GM18873 (cell line): Measurements from ENCODE around the gene OOSP4B.
"Not testable (repeated sequence)": the region's sequence is repeated elsewhere in the genome, so short reads cannot be mapped to it uniquely, and the experiment has no call there.

Experiments used
- ATAC-seq: cut with Tn5 transposase; IDR thresholded peaks from one replicate; pipeline ENCODE4 v1.9.1; 2021; ENCODE audit warnings: mild to moderate bottlenecking, moderate library complexity, moderate number of reproducible peaks; ENCODE audit not compliant: unreplicated experiment, low FRiP score

OOSP4B gene

GRCh38 chr11:60059052-60059451, 42.1 kb downstream of the OOSP4B start:
- no peak for ATAC-seq

GRCh38 chr11:60059521-60060240, 42.7 kb downstream of the OOSP4B start:
- ATAC-seq: no peak

- ATAC-seq: no peak
Observed at GRCh38 chr11:60064111-60064510, 47.1 kb downstream of the OOSP4B start.

- no peak for ATAC-seq
Observed at GRCh38 chr11:60065801-60066200, 48.8 kb downstream of the OOSP4B start.

DNA sequence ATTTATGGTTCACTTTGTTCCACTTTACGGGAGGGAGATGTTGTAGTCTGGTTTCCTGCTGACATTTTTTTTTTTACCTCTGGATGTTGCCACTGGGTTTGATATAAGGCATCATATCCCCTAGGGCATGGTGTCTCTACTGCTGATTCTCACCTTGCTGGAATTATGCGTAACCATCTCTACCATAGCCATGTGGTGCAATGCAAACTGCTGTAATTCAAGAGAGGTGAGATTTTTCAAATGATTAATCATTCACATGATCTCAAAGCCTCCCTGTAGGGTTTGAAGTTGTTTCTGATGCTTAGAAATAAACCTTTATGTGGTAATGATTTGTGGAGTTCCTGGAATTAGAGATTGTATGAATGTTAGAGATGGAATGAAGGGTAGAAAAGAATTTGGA, 52.5 kb downstream of the OOSP4B start:
- no peak for ATAC-seq

GRCh38 chr11:60071644-60072043, 54.7 kb downstream of the OOSP4B start:
- not testable (repeated sequence) for ATAC-seq

GRCh38 chr11:60077216-60077817, 60.3 kb downstream of the OOSP4B start:
- no peak for ATAC-seq

DNA sequence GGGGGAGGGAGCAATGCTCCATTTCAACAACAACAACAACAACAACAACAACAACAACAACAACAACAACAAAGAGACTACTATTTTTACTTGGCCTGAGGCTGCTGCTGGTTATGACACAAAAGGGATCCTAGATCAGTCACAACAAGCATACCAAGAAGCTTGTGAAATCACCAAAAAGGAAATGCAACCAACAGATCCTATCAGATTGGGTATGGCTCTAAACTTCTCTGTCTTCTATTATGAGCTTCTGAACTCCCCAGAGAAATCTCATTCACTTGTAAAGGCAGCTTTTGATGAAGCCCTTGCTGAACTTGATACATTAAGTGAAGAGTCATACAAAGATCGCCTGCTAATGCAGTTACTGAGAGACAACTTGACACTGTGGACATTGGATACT, 61.0 kb downstream of the OOSP4B start:
- no peak for ATAC-seq

GRCh38 chr11:60078745-60079144, 61.8 kb downstream of the OOSP4B start:
- no peak for ATAC-seq

- ATAC-seq: no peak
Observed at GRCh38 chr11:60080535-60080934, 63.6 kb downstream of the OOSP4B start.
